GM10248 (cell line): ENCODE results near the gene TUFM.

Experiments used
- CTCF ChIA-PET: fragments of 300-600 bp; sonication (Branson Sonifier 250); formaldehyde crosslinking; extraction: SDS; loops from one replicate; lab custom pipeline; 2021; ENCODE audit warnings: antibody characterized with exemption; lab: Yijun Ruan, JAX
- POLR2A ChIA-PET: fragments of 350-650 bp; sonication (Branson Sonifier 250); formaldehyde crosslinking; extraction: SDS; loops from one replicate; lab custom pipeline; 2020; ENCODE audit warnings: antibody characterized with exemption; lab: Yijun Ruan, JAX
- DNase-seq: peaks from one replicate; pipeline ENCODE4 v3.0.0; 2012; ENCODE audit errors: extremely low spot score
- CTCF ChIP-seq: IDR thresholded peaks from 2 replicates; pipeline ENCODE4 v1.5.1; 2012; ENCODE audit warnings: mild to moderate bottlenecking, low read depth; ENCODE audit errors: extremely low read depth, missing control alignments, control extremely low read depth

Gene TUFM

GRCh38 chr16:28863929-28864793 is 18.0 kb upstream of the TUFM start:
- no peak for DNase-seq

GRCh38 chr16:28859326-28859725 is 13.2 kb upstream of the TUFM start:
- no peak for DNase-seq
- ChIA-PET CTCF (interaction anchor here (1.5 to 5.0 kb wide), 2 partner anchors 12 to 14 kb away, joined by 3 to 31 read pairs; partner anchors contain the start of gene TUFM), POLR2A (no interaction called here)
- no peak for TF ChIP-seq CTCF

More at GRCh38 chr16:28863929-28864793, 18.0 kb upstream of the TUFM start:
- ChIA-PET CTCF (interaction anchor here (1.0 to 5.1 kb wide), 8 partner anchors 10 to 81 kb away, joined by 3 to 48 read pairs (median 8); partner anchors contain the start of genes ATP2A1, CD19 and TUFM), POLR2A (interaction anchor here (0.6 to 1.1 kb wide), 2 partner anchors 15 to 69 kb away, joined by 3 to 6 read pairs; no protein-coding TSS in a partner anchor)
- TF ChIP-seq CTCF, result no peak

- no peak for TF ChIP-seq CTCF
- ChIA-PET CTCF (interaction anchor here (1.5 to 5.0 kb wide), 2 partner anchors 11 to 15 kb away, joined by 3 to 31 read pairs; partner anchors contain the start of gene TUFM), POLR2A (no interaction called here)
- no peak for DNase-seq
These were observed 12.3 kb upstream of the TUFM start for GRCh38 chr16:28858421-28858820.

GRCh38 chr16:28846933-28847273 is 755 bp upstream of the TUFM start:
- POLR2A ChIA-PET, result interaction anchor here (0.7 to 1.4 kb wide), 6 partner anchors 8 to 85 kb away, joined by 3 to 13 read pairs (median 4); partner anchors contain the start of genes ATXN2L and CD19
- no peak for TF ChIP-seq CTCF
- no peak for DNase-seq
- CTCF ChIA-PET, result interaction anchor here (1.1 to 6.1 kb wide), 11 partner anchors 8 to 99 kb away, joined by 3 to 53 read pairs (median 8); partner anchors contain the start of genes ATXN2L and SH2B1

- ChIA-PET CTCF (interaction anchor here (1.0 to 6.1 kb wide), 9 partner anchors 8 to 100 kb away, joined by 3 to 53 read pairs (median 8); partner anchors contain the start of genes ATXN2L, RABEP2 and SH2B1), POLR2A (interaction anchor here (0.5 to 1.2 kb wide), 3 partner anchors 17 to 94 kb away, joined by 3 to 6 read pairs (median 4); partner anchors contain the start of gene CD19)
- no peak for TF ChIP-seq CTCF
- DNase-seq, result no peak
These were observed 428 bp downstream of the TUFM start for GRCh38 chr16:28845761-28846079.

GRCh38 chr16:28845293-28845692 is 855 bp downstream of the TUFM start:
- POLR2A ChIA-PET, result interaction anchor here (0.6 kb wide), 1 partner anchor 826 kb away, joined by 4 read pairs; no protein-coding TSS in a partner anchor
- CTCF ChIA-PET, result interaction anchor here (1.0 to 6.1 kb wide), 6 partner anchors 9 to 101 kb away, joined by 3 to 53 read pairs (median 8); partner anchors contain the start of genes ATXN2L, RABEP2 and SH2B1
- peak; percentile 42 for DNase-seq
- no peak for TF ChIP-seq CTCF
